IMR-90 (cell line): ENCODE results near the gene TIAM1. TPM values are rescaled to one million over a fixed set of nuclear protein-coding genes. Genes with fewer than 3 reads are reported as not detected.

Experiments used
- ATAC-seq: fragments of 200-7000 bp; cut with Tn5 transposase; 2 replicates; pipeline ENCODE4 v1.9.1; 2020; ENCODE audit warnings: low read depth, mild to moderate bottlenecking, moderate library complexity
- BruUV-seq: library from RNA; stranded (reverse); fragments of 400-500 nt; replicated peaks from 2 replicates; lab custom pipeline; 2021; lab: Mats Ljungman, UMichigan
- CTCF ChIA-PET: fragments of 300-600 bp; formaldehyde crosslinking; extraction: SDS; loops from one replicate; lab custom pipeline; 2021; ENCODE audit warnings: antibody characterized with exemption; lab: Yijun Ruan, JAX
- POLR2A ChIA-PET: fragments of 300-600 bp; sonication (Branson Sonifier 250); formaldehyde crosslinking; loops from one replicate; lab custom pipeline; 2022; ENCODE audit warnings: antibody characterized with exemption; ENCODE audit not compliant: unreplicated experiment; lab: Charles Lee
- DNase-seq: peaks from one replicate; pipeline ENCODE4 v3.0.0; 2013
- H2AFZ ChIP-seq: replicated peaks from 2 replicates; pipeline ENCODE3; 2013; ENCODE audit warnings: low read length, mild to moderate bottlenecking; ENCODE audit not compliant: poor library complexity
- H2AK5ac ChIP-seq: 2 replicates; pipeline ENCODE4 v1.6.1; 2013; ENCODE audit warnings: low read depth, low read length, inconsistent platforms
- H2AK9ac ChIP-seq: replicated peaks from 2 replicates; pipeline ENCODE3; 2013; ENCODE audit warnings: mild to moderate bottlenecking, low read depth, low read length, moderate library complexity; ENCODE audit not compliant: poor library complexity
- H2BK120ac ChIP-seq: 2 replicates; pipeline ENCODE4 v1.6.1; 2013; ENCODE audit warnings: low read depth, low read length, inconsistent platforms
- H2BK15ac ChIP-seq: 3 replicates; pipeline ENCODE4 v1.6.1; 2013; ENCODE audit warnings: low read depth, low read length, inconsistent platforms
- H2BK20ac ChIP-seq: 2 replicates; pipeline ENCODE4 v1.6.1; 2013; ENCODE audit warnings: low read depth, mild to moderate bottlenecking, inconsistent platforms, low read length, moderate library complexity
- H2BK5ac ChIP-seq: 2 replicates; pipeline ENCODE4 v1.6.1; 2013; ENCODE audit warnings: mild to moderate bottlenecking, low read depth, low read length, inconsistent platforms; ENCODE audit not compliant: poor library complexity, severe bottlenecking
- H3K14ac ChIP-seq: replicated peaks from 2 replicates; pipeline ENCODE4 v1.6.1; 2013; ENCODE audit warnings: low read depth, low read length, inconsistent platforms
- H3K18ac ChIP-seq: 2 replicates; pipeline ENCODE4 v1.6.1; 2013; ENCODE audit warnings: low read depth, low read length, control low read depth
- H3K23ac ChIP-seq: 2 replicates; pipeline ENCODE4 v1.6.1; 2013; ENCODE audit warnings: low read depth, low read length, inconsistent platforms
- H3K27ac ChIP-seq: 2 replicates; pipeline ENCODE4 v1.5.1; 2013; ENCODE audit warnings: mild to moderate bottlenecking, control low read depth, low read length; ENCODE audit not compliant: insufficient read depth
- H3K27me3 ChIP-seq: 2 replicates; pipeline ENCODE4 v1.6.1; 2013; ENCODE audit warnings: low read length; ENCODE audit not compliant: control insufficient read depth, insufficient read depth
- H3K36me3 ChIP-seq: 2 replicates; pipeline ENCODE4 v1.6.1; 2013; ENCODE audit warnings: low read length, mixed read lengths; ENCODE audit not compliant: control insufficient read depth, insufficient read depth
- H3K4ac ChIP-seq: 2 replicates; pipeline ENCODE4 v1.6.1; 2013; ENCODE audit warnings: low read depth, low read length, inconsistent platforms
- H3K4me1 ChIP-seq: 2 replicates; pipeline ENCODE4 v1.6.1; 2013; ENCODE audit warnings: low read length, mixed read lengths; ENCODE audit not compliant: control insufficient read depth, insufficient read depth
- H3K4me2 ChIP-seq: 2 replicates; pipeline ENCODE4 v1.6.1; 2013; ENCODE audit warnings: low read depth, mild to moderate bottlenecking, control low read depth, low read length, moderate library complexity
- H3K4me3 ChIP-seq: 2 replicates; pipeline ENCODE4 v1.5.1; 2013; ENCODE audit warnings: low read depth, mild to moderate bottlenecking, control low read depth, low read length, moderate library complexity; ENCODE audit not compliant: insufficient read depth
- H3K56ac ChIP-seq: 2 replicates; pipeline ENCODE4 v1.6.1; 2013; ENCODE audit warnings: low read length, inconsistent platforms; ENCODE audit not compliant: insufficient read depth; ENCODE audit errors: extremely low read depth
- H3K79me1 ChIP-seq, 2 experiments: 2 replicates each; pipeline ENCODE4 v1.6.1; 2013; ENCODE audit warnings: low read length in 2 of 2, inconsistent platforms in 1 of 2, low read depth in 1 of 2
- H3K9ac ChIP-seq: 2 replicates; pipeline ENCODE4 v1.6.1; 2013; ENCODE audit warnings: low read depth, low read length, control low read depth
- H3K9me1 ChIP-seq: 2 replicates; pipeline ENCODE4 v1.6.1; 2013; ENCODE audit warnings: low read length, inconsistent platforms; ENCODE audit not compliant: insufficient read depth
- H3K9me3 ChIP-seq: 2 replicates; pipeline ENCODE4 v1.6.1; 2013; ENCODE audit warnings: low read length; ENCODE audit not compliant: control insufficient read depth, insufficient read depth
- H4K20me1 ChIP-seq: 2 replicates; pipeline ENCODE4 v1.6.1; 2013; ENCODE audit warnings: low read length, inconsistent platforms; ENCODE audit not compliant: insufficient read depth
- H4K5ac ChIP-seq: 2 replicates; pipeline ENCODE4 v1.6.1; 2013; ENCODE audit warnings: mild to moderate bottlenecking, low read depth, low read length, control low read depth
- H4K8ac ChIP-seq, 2 experiments: 2 replicates each; pipeline ENCODE4 v1.6.1; 2013; ENCODE audit warnings: low read depth in 2 of 2, low read length in 2 of 2, control low read depth in 1 of 2, inconsistent platforms in 1 of 2
- H4K91ac ChIP-seq: 2 replicates; pipeline ENCODE4 v1.6.1; 2013; ENCODE audit warnings: low read depth, low read length, inconsistent platforms; ENCODE audit not compliant: insufficient read depth
- MXI1 ChIP-seq: IDR thresholded peaks from 2 replicates; pipeline ENCODE4 v1.6.1; 2012; ENCODE audit warnings: low read depth, mild to moderate bottlenecking, low read length, moderate library complexity, borderline replicate concordance
- WGBS, 2 experiments: methylation state at CpG; one replicate each; pipeline versions ENCODE4 v1.1.5 to v1.1.7; 2013; ENCODE audit warnings: missing lambda C conversion rate in 2 of 2; ENCODE audit not compliant: insufficient read length in 1 of 2; ENCODE audit errors: extremely low coverage in 2 of 2; 5-methylcytosine and 5-hydroxymethylcytosine counted together
- dilution Hi-C: fragments of 300-500 bp; cut with HindIII; formaldehyde crosslinking; loops from one replicate; pipeline ENCODE4 v1.14.3; 2018; ENCODE audit warnings: low sequenced_read_pairs; ENCODE audit not compliant: unreplicated experiment
- in situ Hi-C: fragments of 300-500 bp; cut with MboI; formaldehyde crosslinking; loops from 3 replicates; pipeline ENCODE4 v1.14.3; 2019; ENCODE audit warnings: low sequenced_read_pairs, inconsistent platforms, mixed read lengths
- intact Hi-C: fragments of 100-400 bp; cut with micrococcal nuclease; formaldehyde crosslinking; loops from 2 replicates; pipeline ENCODE4 v1.10.0; 2022
- polyA plus RNA-seq, 3 experiments: library from polyadenylated mRNA; depleted of rRNA; stranded (reverse); fragments of >200 nt; gene quantifications; 2 replicates each; pipeline ENCODE4 v1.2.3, GENCODE V29; 2012; ENCODE audit warnings: low replicate concordance in 1 of 3
- total RNA-seq: library from RNA; depleted of rRNA; stranded (reverse); fragments of >200 nt; gene quantifications from 2 replicates; pipeline ENCODE4 v1.2.3, GENCODE V29; 2012

The TIAM1 gene
- total and polyA plus RNA-seq, 2 of the 4 experiments (the other 2 are of a cell fraction), result 2.9 to 9.3 TPM

- no peak overlapping the region for H3K27ac ChIP-seq
- ATAC-seq, result no peak
- no peak overlapping the region for H3K4me3 ChIP-seq
- in situ Hi-C loops, result no loop called here
- H3K9me1 ChIP-seq, result no peaks in the 10 kb centered on the region
- H3K4me2 ChIP-seq, result no peak overlapping the region
- no peak overlapping the region for H3K14ac ChIP-seq
- H4K5ac ChIP-seq, result no peak overlapping the region
- no peak overlapping the region for H3K56ac ChIP-seq
- ChIA-PET CTCF (no interaction called here), POLR2A (interaction anchor here (0.6 kb wide), 1 partner anchor 1925 kb away, joined by 10 read pairs; no protein-coding TSS in a partner anchor)
- no peak overlapping the region for H3K23ac ChIP-seq
- H2BK15ac ChIP-seq, result no peak overlapping the region
- dilution Hi-C loops, result no loop called here
- H2BK20ac ChIP-seq, result no peak overlapping the region
- no peak overlapping the region for H4K91ac ChIP-seq
- H3K79me1 ChIP-seq, result no peaks in the 10 kb centered on the region
- no peaks in the 10 kb centered on the region for H3K36me3 ChIP-seq
- no peak overlapping the region for H4K8ac ChIP-seq
- no peak overlapping the region for H2BK120ac ChIP-seq
- no peaks in the 10 kb centered on the region for H3K27me3 ChIP-seq
- DNase-seq, result no peak
- H2AK9ac ChIP-seq, result no peak overlapping the region
- H4K20me1 ChIP-seq, result no peaks in the 10 kb centered on the region
- H2AFZ ChIP-seq, result no peak overlapping the region
- H3K9me3 ChIP-seq, result no peaks in the 10 kb centered on the region
- H2BK5ac ChIP-seq, result no peak overlapping the region
- intact Hi-C loops, result no loop called here
- TF ChIP-seq MXI1, result no peak
- no peak overlapping the region for H3K4ac ChIP-seq
- H3K9ac ChIP-seq, result no peak overlapping the region
- no peaks in the 10 kb centered on the region; the same call in 1 of the 2 replicates for H3K4me1 ChIP-seq
- no peak overlapping the region for H3K18ac ChIP-seq
- no TSS peak for BruUV-seq
- WGBS, 2 experiments, result 82% methylated on average over 4 of the region's 7 CpGs; no CpG with 5 or more reads in 1 of the 2 experiments
- H2AK5ac ChIP-seq, result no peak overlapping the region
Observed at GRCh38 chr21:31276663-31277062, 67.4 kb downstream of the TIAM1 start.
